Measurements from ENCODE around the gene EFNA5.

The EFNA5 gene

GRCh38 chr5:107446972-107447371, 223.8 kb downstream of the EFNA5 start:
- TF ChIP-seq CTCF (IDR thresholded peaks at IDR 0.05; ENCODE audit: low read depth, low read length, missing control alignments): no peak
- no peak overlapping the region for H3K4me3 ChIP-seq (replicated peaks; ENCODE audit: low read depth, low read length)
- DNase-seq (ENCODE audit: extremely low read depth, low read depth): no peak

GRCh38 chr5:107444300-107444699, 226.4 kb downstream of the EFNA5 start:
- TF ChIP-seq CTCF (IDR thresholded peaks at IDR 0.05; ENCODE audit: low read depth, low read length, missing control alignments): no peak
- H3K4me3 ChIP-seq (replicated peaks; ENCODE audit: low read depth, low read length): no peak overlapping the region
- DNase-seq (ENCODE audit: extremely low read depth, low read depth): no peak

- TF ChIP-seq CTCF (IDR thresholded peaks at IDR 0.05; ENCODE audit: low read depth, low read length, missing control alignments): no peak
- no peak overlapping the region for H3K4me3 ChIP-seq (replicated peaks; ENCODE audit: low read depth, low read length)
- DNase-seq (ENCODE audit: extremely low read depth, low read depth): no peak
Measured at GRCh38 chr5:107443897-107444296, 226.8 kb downstream of the EFNA5 start.

GRCh38 chr5:107442452-107442851, 228.3 kb downstream of the EFNA5 start:
- no peak overlapping the region for H3K4me3 ChIP-seq (replicated peaks; ENCODE audit: low read depth, low read length)
- TF ChIP-seq CTCF (IDR thresholded peaks at IDR 0.05; ENCODE audit: low read depth, low read length, missing control alignments): no peak

GRCh38 chr5:107439832-107440231, 230.9 kb downstream of the EFNA5 start:
- no peak overlapping the region for H3K4me3 ChIP-seq (replicated peaks; ENCODE audit: low read depth, low read length)
- TF ChIP-seq CTCF (IDR thresholded peaks at IDR 0.05; ENCODE audit: low read depth, low read length, missing control alignments): no peak
- DNase-seq (ENCODE audit: extremely low read depth, low read depth): no peak

More at GRCh38 chr5:107442452-107442851, 228.3 kb downstream of the EFNA5 start:
- DNase-seq (ENCODE audit: extremely low read depth, low read depth): no peak

GRCh38 chr5:107437986-107438510, 232.7 kb downstream of the EFNA5 start:
- no peak for TF ChIP-seq CTCF (IDR thresholded peaks at IDR 0.05; ENCODE audit: low read depth, low read length, missing control alignments)
- no peak overlapping the region for H3K4me3 ChIP-seq (replicated peaks; ENCODE audit: low read depth, low read length)
- DNase-seq (ENCODE audit: extremely low read depth, low read depth): no peak

- H3K4me3 ChIP-seq (replicated peaks; ENCODE audit: low read depth, low read length): no peak overlapping the region
- TF ChIP-seq CTCF (IDR thresholded peaks at IDR 0.05; ENCODE audit: low read depth, low read length, missing control alignments): no peak
- DNase-seq (ENCODE audit: extremely low read depth, low read depth): no peak
Measured at GRCh38 chr5:107437154-107437553, 233.6 kb downstream of the EFNA5 start.
